Measurements from ENCODE around the gene RNASEH2B.

Gene RNASEH2B, protein sequence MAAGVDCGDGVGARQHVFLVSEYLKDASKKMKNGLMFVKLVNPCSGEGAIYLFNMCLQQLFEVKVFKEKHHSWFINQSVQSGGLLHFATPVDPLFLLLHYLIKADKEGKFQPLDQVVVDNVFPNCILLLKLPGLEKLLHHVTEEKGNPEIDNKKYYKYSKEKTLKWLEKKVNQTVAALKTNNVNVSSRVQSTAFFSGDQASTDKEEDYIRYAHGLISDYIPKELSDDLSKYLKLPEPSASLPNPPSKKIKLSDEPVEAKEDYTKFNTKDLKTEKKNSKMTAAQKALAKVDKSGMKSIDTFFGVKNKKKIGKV

DNA sequence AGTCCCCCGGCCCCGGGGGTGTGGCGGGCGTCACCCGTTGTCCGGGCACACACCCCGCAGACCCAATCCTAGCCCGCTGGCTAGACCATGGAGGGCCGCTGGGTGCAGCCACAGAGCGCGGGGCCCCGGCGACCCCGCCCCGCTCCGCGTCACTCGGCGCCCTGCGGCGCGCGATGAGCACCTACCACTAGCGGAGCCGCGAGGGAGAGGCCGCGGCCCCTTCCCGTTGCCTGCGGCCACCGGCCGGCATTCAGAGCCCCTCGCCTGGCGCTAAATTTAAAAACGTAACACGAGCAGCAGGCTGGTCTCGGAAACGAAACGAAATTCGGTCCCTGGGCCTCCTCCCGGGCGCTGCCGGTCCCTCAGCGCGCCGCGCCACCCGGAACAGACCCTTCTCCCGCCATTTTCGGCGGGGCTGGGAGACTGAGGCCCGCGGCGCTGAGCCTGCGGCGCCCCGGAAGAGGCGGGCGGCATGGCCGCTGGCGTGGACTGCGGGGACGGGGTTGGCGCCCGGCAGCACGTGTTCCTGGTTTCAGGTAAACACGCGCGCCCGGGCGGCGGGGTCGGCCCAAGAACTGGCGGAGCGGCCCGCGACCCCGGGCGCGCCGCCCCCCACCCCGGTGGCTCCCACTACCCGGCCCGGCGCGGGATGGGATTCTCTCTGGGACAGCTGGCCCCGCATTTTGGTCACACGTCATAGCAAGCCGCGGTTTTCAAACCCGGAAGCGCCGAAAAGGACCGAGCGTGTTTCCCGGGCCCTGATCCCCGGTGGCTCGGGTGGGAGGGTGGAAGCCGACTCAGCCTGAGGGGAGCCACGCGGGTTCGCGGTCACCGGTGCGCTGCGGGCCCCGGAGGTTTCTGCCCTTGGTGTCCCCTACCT lies at the start of gene RNASEH2B:
Gene RNASEH2B (plus strand): TSS at position 187 of the 880 bp plus-strand sequence. CDS start 286 bp downstream, at position 473.
- FAIRE-seq: no peak

DNA sequence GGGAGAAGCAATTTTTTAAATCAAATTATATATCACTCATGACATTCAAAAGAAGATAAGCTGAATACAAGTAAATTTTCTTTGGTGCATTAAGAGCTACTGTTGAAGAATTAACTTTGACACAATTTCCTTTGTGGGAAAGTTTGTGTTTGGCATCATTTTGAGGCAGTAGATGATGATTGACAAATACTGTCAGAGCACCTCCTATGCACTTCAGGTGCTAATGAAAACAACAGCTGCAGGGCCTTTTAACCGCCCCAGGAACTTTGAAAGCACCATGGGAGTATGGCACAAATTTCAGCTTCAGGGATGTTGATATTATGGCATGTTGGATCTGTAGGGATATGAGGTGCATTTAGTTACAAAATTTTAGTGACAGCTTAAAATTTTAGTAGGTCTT lies 45.1 kb upstream of the RNASEH2B start:
- no peak for FAIRE-seq

DNA sequence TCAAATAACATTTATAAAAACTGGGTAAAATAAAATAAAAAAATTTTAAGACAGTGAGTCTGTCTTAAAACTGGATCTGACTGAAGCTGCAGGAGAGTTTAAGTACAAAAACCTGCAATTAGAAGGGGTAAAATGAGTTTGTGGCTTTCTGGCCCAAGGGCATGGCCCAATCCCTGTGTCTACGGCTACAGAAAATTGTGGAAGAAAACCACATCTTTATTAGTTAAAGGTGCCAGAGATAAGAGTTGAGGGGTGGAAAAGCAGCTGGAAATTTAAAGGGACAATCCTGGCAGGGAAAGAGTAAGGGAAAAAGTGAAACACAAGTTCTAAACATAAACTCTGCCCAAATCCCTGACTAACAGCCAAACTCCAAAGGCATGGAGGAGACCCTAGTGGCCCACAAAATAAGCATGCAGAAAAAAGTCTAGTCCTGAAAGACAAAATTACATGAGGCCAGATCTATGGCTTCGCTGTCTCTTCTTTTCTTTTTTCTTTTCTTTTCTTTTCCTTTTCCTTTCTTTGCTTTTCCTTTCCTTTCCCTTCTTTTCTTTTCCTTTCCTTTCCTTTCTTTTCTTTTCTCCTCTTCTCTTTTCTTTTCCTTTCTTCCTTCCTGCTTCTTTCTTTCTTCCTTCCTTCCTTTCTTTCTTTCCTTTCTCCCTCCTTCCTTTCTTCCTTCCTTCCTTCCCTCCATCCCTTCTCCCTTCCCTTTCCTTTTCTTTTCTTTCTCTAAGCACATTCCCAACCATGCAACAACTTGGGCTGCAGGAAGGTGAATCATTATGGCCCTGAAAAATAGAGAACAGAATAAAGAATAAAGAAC lies 42.6 kb upstream of the RNASEH2B start:
- no peak for FAIRE-seq

DNA sequence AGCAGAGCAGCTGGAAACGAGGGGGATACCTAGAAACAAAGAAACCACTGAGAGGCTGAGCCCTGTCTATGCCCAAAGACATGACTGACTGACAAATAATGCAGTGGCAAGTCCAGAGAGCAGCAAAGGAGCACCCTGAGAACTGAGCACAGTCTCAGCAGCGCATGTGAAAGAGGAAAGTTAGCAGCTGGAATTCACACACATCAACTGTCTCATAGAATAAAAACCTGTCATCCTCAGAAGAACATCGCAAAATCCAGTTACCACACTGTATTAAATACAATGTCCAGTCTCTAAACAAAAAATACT lies 42.0 kb upstream of the RNASEH2B start:
- no peak for FAIRE-seq

DNA sequence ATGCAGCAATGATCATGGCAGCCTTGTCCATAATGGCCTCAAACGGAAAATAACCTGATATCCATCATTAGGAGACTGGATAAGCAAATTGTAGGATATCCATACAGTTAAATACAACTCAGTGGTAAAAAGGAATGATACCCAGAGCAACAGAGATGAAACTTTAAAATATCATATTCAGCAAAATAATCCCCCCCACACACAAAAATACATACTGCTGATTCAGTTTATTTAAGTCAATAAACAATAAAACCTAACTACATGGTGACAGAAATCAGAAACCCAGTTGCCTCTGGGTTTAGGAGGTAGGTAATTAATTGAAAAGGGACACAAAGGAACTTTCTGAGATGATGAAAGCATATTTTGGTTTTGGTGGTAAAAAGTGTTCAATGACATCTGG lies 38.2 kb upstream of the RNASEH2B start:
- FAIRE-seq: no peak

DNA sequence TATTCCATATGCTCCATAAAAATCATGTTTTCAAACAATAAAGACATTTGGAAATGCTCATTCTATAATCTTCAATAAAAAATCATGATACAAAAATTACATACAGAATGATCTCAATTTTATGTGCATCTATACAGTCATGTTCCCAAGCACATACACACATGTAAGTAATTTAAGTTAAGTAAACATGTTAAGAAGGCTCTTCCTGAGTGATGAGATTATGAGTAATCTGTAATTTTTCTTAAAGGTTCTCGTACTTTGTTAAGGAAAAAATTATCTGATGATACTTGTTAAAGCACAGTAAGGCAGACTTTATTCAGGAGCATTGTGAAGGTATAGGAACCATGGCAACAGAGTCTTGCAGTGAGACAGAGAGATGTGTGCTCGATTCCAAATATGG lies 36.1 kb upstream of the RNASEH2B start:
- no peak for FAIRE-seq

DNA sequence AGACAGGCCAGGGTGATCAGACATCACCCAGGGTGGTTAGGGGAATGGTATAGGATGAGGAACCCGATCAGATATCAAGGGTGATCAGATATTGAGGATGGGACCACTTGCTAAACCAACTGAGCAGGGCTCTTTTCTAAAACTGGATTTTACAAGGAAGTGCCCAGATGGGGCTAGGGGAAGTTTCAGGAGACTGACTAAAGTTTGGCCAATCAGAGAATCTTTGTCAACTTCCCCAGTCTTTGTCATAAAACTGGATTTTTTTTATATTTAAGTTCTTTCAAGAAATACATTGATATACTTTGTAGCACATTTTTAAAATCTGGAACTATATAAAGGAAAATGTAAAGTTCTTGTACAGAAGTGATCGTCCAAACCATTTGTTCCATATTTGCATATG lies 35.6 kb upstream of the RNASEH2B start:
- FAIRE-seq: no peak

DNA sequence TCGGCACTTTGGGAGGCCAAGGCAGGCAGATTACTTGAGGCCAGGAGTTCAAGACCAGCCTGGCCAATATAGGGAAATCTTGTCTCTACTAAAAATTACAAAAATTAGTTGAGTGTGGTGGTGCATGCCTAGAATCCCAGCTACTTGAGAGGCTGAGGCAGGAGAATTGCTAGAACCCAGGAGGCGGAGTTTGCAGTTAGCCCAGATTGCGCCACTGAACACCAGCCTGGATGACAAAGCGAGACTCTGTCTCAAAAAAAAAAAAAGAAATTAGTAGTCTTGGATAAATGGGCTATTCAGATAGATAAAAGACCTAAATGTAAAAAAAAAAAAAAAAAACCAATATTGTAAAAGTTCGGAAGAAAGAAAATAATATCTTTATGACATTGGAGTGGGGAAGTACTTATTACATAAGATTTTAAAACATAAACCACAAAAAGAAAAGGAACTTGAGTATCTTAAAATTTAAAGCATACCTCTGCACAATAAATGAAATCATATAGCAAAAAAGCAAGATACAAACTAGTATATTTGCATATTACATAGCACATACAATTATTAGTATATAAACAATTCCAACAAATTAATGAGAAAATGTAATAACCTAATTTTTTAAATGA lies 26.7 kb upstream of the RNASEH2B start:
- no peak for FAIRE-seq

DNA sequence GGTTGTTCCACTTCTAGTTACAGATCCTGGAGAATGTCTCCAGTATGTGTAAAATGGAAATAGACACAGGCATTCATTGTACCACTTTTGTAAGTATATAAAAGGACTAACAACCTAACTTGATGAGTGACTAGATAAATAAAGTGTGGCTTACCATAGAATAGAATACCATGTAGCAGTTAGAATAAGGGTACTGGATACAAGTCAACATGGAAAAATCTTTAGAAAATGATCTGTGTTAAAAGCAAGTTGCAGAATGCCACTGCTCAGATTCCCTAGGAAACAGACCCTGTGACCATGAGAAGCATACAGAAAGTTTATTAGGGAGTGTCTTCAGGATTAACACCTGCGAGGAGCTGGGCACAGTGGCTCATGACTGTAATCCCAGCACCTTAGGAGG lies 25.9 kb upstream of the RNASEH2B start:
- no peak for FAIRE-seq

DNA sequence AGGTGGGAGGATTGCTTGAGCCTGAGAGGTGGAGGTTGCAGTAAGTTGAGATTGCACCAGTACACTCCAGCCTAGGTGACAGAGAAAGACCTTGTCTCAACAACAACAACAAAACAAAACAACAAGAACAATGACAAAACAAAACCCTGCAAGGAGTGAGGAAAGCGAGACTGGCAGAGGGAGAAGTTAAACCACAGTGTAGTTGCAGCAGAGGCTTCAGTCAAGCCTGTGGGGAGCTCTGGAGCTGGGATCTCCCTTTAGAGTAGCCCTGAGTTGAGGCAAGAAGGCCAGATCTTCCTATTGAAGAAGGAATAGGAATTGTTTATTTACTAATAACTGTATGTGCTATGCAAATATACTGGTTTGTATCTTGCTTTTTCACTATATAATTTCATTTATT lies 25.3 kb upstream of the RNASEH2B start:
- no peak for FAIRE-seq

DNA sequence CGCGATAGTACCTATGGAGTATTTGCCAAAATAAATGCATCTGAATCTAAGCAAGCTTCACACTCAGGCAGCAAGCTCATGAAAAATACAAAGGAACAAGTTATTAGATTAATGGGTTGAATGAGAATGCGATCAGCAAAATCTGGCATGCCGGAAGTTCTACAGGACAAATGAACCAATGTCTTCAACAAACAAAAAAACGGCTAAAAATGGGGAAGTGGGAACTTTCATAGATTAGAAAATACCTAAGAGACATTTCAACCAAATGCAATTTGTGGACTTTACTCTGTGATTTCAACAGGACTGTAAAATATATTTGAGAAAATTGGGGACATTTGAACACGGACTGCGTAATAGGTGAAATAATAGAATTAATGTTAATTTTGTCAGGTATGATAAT lies 22.4 kb upstream of the RNASEH2B start:
- FAIRE-seq: no peak

DNA sequence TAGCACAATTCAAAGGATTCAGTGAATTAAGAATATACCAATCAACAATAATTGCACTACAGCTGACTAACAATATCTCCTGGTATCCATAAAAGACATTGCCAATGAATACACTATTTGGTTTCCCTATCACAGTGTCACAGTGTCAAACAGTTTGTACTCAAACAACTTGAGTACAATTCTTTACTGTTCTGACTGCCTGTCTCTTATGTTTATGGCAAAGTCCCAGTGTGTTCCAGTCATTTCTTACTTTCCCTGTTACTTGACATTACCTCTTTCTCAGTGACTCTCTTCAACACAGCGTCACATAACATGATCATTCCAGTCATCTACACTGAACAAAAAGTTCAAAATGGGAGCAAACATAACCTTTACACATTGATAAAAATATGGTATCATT lies 21.2 kb upstream of the RNASEH2B start:
- FAIRE-seq: no peak

DNA sequence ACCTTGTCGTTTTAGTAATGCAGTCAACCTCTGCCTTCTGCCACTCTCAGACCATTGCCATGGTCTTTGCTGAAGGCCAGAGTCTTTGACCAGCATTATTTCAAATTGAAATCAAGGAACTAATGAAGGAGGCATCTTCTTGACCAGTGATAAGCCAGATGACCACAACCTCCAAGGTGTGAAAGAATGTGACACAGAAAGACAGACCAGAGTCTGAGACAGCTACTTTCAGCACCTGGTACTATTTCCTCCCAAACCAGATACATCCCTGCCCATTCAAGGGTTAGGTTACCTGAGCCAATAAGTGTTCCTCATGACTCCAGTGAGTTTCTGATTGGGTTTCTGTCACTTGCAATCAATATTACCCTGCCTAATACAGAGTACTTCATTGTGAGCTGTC lies 20.3 kb upstream of the RNASEH2B start:
- no peak for FAIRE-seq

DNA sequence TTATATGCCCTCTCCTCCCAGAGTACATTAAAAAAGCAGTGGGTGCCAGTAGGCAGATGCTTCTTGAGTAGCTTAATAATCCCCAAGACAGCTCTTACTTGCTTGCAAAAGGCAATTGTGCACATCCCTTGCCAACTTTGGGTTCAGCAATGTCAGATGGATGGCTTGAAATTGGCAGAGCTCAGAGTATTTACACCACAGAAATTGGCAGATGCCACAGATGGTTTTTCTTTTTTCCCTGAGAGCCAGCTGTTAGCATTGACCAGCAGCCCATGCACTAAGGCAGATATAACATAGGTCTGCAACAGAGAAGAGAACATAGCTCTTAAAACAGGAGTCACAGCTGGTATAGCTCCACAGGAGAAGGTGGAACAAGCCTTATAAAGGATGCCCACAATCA lies 18.4 kb upstream of the RNASEH2B start:
- FAIRE-seq: no peak

DNA sequence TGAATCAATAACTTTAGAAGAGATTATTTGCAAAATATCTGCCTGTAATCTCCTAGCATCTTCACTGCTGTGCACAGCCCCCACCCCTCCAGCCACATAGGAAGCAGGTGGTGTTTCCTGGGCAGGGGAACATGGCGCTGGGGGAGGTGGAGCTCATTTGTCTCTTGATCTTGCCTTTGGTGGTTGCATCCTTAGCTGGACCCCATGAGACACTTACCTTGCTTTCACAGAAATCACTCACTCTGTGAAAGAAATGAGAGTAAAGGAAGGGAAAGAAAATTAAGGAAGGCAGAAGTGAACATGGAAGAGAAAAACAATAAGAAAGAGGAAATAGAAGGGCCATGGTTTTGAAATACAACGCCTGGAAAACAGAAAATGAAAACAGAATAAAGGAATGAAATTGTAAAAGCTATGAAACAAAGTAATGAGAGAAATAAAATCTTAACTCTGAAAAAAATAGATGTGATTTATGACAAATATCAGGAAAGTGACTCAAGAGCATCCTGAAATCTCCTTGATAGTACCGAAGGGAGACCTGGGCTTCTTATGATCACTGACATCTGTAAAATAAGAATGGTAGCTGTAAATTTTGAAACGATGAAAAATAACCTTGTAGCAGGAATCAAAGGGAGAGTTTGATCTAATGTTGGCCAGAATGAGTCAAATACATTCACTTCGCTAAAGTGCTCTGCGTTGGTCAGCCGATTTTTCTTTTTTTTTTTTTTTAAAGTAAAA lies 17.2 kb upstream of the RNASEH2B start:
- no peak for FAIRE-seq

DNA sequence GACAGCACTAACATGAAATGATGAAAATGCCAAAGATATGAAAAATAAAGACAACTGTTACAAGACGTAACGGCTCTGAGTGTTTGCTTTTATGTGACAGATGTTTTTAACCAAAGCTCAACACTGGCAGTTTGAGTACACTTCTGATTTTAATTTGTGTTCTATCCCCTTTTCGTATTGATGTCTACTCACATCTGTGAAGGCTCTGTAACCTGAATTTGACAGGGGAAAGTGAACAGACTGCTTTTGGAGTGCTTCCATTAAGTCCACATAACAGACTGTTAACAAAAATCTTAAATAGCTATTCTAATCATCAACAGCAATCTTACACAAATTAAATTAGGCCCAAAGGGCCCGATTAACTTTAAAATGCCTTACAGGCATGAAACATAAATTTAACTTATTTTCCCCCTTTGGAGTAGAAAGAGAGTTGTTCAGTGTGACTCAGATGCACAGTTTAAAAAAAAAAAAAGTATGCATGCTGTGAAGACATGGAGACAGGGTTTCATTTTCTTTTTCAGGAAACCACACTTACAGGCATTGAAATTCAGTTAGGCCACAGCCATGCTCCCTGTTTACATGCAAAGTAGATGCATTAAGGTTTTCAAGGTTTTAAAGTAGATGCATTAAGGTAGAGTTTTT lies 16.3 kb upstream of the RNASEH2B start:
- no peak for FAIRE-seq

DNA sequence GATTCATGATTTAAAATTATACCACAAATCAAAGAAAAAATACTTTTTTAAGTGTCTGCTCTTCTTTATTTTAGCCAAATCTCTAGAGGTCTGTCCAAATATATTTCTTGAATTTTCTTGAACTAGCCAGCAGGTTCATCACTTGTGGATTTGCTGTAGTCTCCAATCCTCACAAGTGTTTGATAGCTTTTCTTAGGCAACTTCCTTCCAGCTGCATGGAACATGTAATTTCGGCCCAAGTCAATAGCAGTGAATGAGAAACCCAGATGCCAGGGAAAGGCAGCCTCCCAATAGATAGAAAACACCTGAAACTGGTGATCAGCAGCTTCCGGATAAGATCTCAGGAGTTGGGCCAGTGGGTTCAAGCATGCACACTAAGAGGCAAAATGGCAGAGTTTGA lies 15.6 kb upstream of the RNASEH2B start:
- no peak for FAIRE-seq

DNA sequence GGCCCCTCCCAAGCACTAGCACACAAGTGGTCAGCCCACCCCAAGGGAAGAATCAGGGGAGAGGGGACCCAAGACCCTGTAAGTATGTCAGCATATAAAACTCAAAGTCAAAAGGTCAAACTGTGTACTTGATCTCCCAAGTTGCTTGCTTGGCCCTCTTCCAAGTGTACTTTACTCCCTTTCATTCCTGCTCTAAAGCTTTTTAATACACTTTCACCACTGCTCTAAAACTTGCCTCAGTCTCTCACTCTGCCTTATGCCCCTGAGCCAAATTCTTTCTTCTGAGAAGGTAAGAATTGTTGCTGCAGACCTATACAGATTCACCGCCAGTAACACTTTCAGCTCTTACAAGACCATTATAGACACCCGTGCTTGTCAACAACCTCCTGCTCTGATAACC lies 15.1 kb upstream of the RNASEH2B start:
- FAIRE-seq: no peak

DNA sequence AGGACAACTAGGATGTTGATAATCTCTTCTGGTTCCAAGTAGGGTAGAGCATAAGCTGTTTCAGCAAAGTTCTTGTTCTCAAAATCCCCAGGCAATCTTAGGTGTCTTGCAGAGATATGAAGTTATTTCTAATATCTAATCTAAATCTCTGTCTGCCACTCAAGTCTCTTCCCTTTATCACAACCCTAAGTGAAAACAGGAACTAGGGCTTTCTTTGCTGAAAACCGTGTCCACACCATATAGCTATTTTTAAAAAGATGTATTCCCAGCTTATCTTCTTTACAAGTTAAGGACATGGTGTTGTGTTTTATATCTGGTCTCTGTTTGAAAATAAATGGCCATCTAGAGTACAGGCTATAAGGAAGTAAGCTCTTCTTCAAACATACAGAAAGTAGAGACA lies 11.3 kb upstream of the RNASEH2B start:
- no peak for FAIRE-seq

DNA sequence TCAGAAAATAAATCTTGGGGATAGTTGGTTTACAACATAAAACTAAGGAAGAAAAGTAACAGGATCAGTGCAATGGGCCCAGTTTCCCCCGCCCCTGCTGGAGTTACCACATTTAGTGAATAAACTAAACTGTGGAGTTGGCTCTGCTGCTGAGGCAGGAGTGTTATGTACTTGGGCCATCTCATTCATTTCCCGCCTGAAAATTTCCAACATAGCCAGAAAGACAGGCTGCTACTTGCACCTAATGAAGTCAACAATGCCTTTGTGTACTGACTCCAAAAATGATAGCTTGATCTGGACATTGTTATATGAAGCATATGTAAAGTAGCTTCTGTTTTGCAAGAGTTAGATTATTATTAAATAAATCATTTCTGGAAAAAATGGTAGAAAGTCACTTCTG lies 7.9 kb upstream of the RNASEH2B start:
- no peak for FAIRE-seq

DNA sequence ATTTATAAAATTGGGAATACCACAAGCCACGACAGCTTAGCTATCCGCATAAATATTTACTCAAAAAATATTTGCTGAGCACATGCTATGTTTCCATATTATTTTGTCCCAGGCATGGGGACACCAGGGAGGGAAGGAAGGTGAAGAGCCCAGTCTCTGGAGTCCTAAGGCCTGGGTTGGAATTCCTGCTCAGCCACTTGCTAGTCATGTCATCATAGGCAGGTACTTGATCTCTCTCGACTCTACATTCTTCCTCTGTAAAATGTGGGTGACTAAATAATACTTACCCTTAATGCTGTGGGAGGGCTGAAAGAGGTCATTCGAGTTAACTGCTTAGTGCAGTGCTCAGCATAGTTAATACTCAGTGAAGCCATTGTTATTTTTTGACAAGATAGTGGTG lies 4.3 kb upstream of the RNASEH2B start:
- no peak for FAIRE-seq

DNA sequence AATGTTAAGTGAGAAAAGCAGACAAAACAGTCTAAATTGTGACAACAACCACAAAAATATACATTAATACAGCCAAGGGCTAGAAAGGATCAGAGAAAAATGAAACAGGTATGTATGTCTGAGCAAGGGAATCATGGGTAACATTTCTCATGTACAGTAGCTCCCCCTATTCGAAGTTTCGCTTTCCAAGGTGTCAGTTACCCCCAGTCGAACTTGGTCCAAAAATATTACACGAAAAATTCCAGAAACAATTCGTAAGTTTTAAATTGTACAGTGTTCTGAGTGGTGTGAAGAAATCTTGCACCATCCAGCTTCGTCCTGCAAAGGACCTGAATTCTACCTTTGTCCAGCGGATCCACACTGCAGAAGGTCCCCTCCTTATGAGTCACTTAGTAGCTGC lies 1.8 kb upstream of the RNASEH2B start:
- FAIRE-seq: no peak
